Activated CD4-positive, alpha-beta T cell treated with anti-CD3 and anti-CD28 coated beads, Interleukin-2, amount 10 ng/mL, durations not matched to agents 24 days and 14 days (primary cell): ENCODE data around the gene FAM83C. TPM values are rescaled to one million over a fixed set of nuclear protein-coding genes. Genes with fewer than 3 reads are reported as not detected.
"Not testable (repeated sequence)": the region's sequence is repeated elsewhere in the genome, so short reads cannot be mapped to it uniquely, and the experiment has no call there.

ENCODE experiments used
- DNase-seq: peaks from one replicate; pipeline ENCODE4 v3.0.0; 2022
- H3K27ac Mint-ChIP-seq: one replicate; pipeline ENCODE4 v1.8.0; 2022; ENCODE audit warnings: mild to moderate bottlenecking, mixed read lengths
- H3K27me3 Mint-ChIP-seq: one replicate; pipeline ENCODE4 v1.8.0; 2022; ENCODE audit warnings: mixed read lengths
- H3K36me3 Mint-ChIP-seq: one replicate; pipeline ENCODE4 v1.8.0; 2022; ENCODE audit warnings: low read depth, mild to moderate bottlenecking, mixed read lengths
- H3K4me1 Mint-ChIP-seq: one replicate; pipeline ENCODE4 v1.8.0; 2021; ENCODE audit warnings: mixed read lengths
- H3K4me3 Mint-ChIP-seq: one replicate; pipeline ENCODE4 v1.8.0; 2022; ENCODE audit warnings: mild to moderate bottlenecking, moderate library complexity, mixed read lengths
- H3K9me3 Mint-ChIP-seq: one replicate; pipeline ENCODE4 v1.8.0; 2021; ENCODE audit warnings: mixed read lengths
- intact Hi-C: fragments of 100-400 bp; cut with micrococcal nuclease; formaldehyde crosslinking; loops from one replicate; pipeline ENCODE4 v1.15.1; 2023
- total RNA-seq: library from RNA; stranded (reverse); gene quantifications from 2 replicates; pipeline ENCODE4 v1.2.3, GENCODE V29; 2022

Gene FAM83C
- total RNA-seq, 1 donor from 2014 or later: not detected

DNA sequence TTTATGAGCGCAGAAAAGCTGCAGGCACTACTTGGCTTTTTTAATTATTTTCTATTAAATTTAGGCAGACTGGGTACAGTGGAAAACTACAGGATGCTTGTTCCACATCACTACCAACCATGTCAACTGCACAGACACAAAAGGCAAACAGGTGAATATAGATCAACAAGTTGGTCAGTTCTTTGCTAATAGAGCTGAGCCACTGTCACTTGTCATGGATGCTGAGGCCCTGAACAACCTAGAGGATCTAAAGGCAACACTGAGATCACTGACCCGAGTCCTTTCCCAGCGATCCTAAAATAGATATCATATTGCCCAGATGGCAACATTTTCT is 34.5 kb upstream of the FAM83C start:
- Mint-ChIP-seq H3K27ac (no peak overlapping the region), H3K27me3 (no peaks in the 10 kb centered on the region), H3K36me3 (peaks cover 9% of the 10 kb centered on the region), H3K4me1 (peaks cover 42% of the 10 kb centered on the region), H3K4me3 (no peak overlapping the region), H3K9me3 (no peaks in the 10 kb centered on the region)
- no peak for DNase-seq
- intact Hi-C loops: no loop called here

DNA sequence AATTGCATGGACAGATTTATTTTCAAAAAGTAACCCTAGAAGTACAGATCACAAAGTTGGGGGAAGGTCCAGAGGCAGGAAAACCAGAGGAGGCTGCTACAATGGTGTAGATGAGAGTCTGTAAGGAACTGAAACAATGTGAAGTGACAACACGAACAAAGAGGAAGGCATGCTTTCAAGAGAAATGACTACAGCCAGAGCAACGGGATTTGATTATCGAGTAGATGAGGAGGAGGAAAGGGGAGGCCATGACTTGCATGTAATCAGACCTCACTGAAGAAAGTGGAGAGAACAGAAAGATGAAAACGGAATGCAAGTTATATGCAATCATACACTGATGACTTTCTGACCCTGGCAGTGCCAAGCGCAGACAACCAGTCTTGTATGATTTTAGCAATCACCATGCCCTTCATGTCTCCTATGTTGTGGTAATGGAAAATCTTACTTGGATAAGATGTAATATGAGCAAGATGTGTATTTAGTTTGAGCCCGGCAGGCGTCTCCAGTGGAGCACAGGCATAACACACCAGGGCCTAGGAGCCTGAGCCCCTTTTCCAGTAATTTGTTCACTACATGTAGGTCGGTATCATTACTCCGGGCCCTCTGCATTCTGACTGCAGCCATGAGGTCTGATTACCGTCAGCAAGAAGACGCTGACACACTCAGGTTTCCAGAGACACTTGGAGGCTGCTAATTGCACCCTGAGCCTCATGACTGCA is 34.0 kb upstream of the FAM83C start:
- Mint-ChIP-seq H3K36me3 (peaks cover 9% of the 10 kb centered on the region), H3K4me1 (peaks cover 37% of the 10 kb centered on the region), H3K27me3 (no peaks in the 10 kb centered on the region), H3K9me3 (no peaks in the 10 kb centered on the region), H3K27ac (peak overlapping the region; percentile 62), H3K4me3 (no peak overlapping the region)
- intact Hi-C loops: no loop called here
- DNase-seq: no peak

DNA sequence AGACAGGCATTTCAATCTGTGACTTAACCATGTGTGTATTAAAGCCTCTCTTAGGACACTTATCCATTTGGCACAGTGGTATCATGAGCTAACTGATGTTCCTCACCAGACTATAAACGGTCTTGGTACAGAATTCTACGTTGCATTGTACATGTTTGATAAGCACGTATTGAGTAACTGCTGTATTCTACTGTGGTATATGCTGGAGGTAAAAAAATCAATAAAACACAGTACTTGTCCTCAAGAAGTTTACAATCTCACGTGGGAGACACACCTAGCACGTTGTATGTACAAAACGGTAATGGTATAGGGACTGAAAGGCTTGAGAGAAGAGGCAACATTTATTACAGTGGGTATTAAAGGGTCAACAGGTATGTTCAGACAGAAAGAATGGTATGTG is 33.2 kb upstream of the FAM83C start:
- DNase-seq: no peak
- Mint-ChIP-seq H3K4me1 (peaks cover 33% of the 10 kb centered on the region), H3K36me3 (peaks cover 11% of the 10 kb centered on the region), H3K27ac (peak overlapping the region; percentile 39), H3K27me3 (no peaks in the 10 kb centered on the region), H3K9me3 (no peaks in the 10 kb centered on the region), H3K4me3 (no peak overlapping the region)
- intact Hi-C loops: no loop called here

DNA sequence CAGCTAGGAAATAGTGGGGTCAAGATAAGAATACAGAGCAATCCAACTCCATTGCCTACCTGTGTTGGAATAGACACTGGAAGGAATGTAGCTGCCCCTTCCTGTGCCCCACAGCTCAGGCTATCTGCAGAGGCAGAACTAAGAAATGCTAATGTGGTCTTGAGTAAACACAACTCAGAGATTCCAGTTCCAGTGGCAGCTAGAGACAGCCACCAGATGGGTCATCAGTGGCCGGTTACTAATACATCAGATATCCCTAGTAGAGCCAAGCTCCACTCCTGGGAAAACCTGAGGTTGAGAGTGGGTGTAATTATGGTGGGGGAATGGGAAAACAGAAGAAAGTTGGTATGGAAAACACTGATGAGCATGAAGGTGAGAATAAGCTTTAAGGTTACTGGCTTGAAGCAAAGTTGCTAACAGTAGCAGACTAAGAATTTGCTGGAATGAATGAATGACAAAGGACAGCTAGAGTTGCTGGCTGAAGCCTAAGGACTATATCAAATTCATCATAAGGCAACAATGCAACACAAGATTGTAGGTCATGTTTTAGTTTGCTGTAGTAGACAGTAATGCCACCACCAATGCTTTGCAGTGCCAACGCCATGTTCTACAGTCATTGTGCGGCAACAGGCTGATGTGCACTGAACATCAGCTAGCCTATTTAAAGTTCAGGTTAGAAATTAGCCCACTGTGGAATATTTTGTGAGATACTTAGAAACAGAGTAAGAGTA is 28.3 kb upstream of the FAM83C start:
- Mint-ChIP-seq H3K4me3 (no peak overlapping the region), H3K27ac (no peak overlapping the region), H3K27me3 (no peaks in the 10 kb centered on the region), H3K4me1 (peaks cover 34% of the 10 kb centered on the region), H3K36me3 (peaks cover 8% of the 10 kb centered on the region), H3K9me3 (no peaks in the 10 kb centered on the region)
- intact Hi-C loops: no loop called here
- no peak for DNase-seq

GRCh38 chr20:35319871-35320197 is 27.6 kb upstream of the FAM83C start:
- H3K27me3 Mint-ChIP-seq: no peaks in the 10 kb centered on the region
- peaks cover 38% of the 10 kb centered on the region for H3K4me1 Mint-ChIP-seq
- DNase-seq: no peak
- H3K4me3 Mint-ChIP-seq: no peak overlapping the region
- H3K27ac Mint-ChIP-seq: peak overlapping the region; percentile 26
- peaks cover 10% of the 10 kb centered on the region for H3K36me3 Mint-ChIP-seq
- no peaks in the 10 kb centered on the region for H3K9me3 Mint-ChIP-seq
- intact Hi-C loops: no loop called here

DNA sequence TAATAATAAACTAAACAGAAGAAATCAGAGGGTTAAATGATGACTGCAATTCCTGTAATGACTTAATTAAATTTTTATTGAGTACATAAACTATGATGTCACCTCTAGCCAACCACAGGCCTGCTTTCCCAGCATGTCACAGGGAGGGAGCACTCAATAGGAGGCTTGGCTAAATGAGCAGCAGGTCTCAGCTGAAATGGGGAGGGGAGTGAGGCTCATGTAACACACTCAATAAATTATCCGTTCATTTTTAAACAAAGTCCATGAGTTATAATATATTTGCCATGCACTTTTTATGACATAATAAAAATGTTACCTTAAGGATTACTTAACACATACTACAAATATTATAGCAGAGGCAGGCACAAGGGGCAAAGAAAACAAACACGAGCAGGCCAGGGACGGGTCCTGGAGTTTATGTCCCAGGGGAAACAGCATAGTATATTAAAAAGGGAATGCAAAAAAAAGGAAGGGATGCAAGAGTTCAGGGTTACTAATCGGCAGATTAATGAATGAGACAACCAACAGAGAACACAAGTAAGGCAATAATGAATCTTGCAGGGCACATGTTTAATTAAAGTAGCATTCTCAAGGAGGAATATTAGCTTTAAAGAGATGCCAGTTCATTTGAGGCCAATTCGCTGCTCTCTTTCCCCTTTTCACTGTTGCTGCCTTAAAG is 27.1 kb upstream of the FAM83C start:
- H3K27me3 Mint-ChIP-seq: no peaks in the 10 kb centered on the region
- peaks cover 43% of the 10 kb centered on the region for H3K4me1 Mint-ChIP-seq
- DNase-seq: no peak
- H3K36me3 Mint-ChIP-seq: peaks cover 10% of the 10 kb centered on the region
- no peak overlapping the region for H3K4me3 Mint-ChIP-seq
- H3K27ac Mint-ChIP-seq: no peak overlapping the region
- intact Hi-C loops: no loop called here
- H3K9me3 Mint-ChIP-seq: no peaks in the 10 kb centered on the region

GRCh38 chr20:35318502-35319157 is 26.4 kb upstream of the FAM83C start:
- no peaks in the 10 kb centered on the region for H3K9me3 Mint-ChIP-seq
- H3K27ac Mint-ChIP-seq: peak overlapping the region; percentile 65
- H3K4me1 Mint-ChIP-seq: peaks cover 44% of the 10 kb centered on the region
- H3K36me3 Mint-ChIP-seq: peaks cover 7% of the 10 kb centered on the region
- DNase-seq: no peak
- no peaks in the 10 kb centered on the region for H3K27me3 Mint-ChIP-seq
- H3K4me3 Mint-ChIP-seq: no peak overlapping the region
- intact Hi-C loops: no loop called here

GRCh38 chr20:35317416-35318210 is 25.4 kb upstream of the FAM83C start:
- H3K36me3 Mint-ChIP-seq: peaks cover 7% of the 10 kb centered on the region
- intact Hi-C loops: no loop called here
- H3K4me1 Mint-ChIP-seq: peaks cover 40% of the 10 kb centered on the region
- peak overlapping the region; percentile 23 for H3K27ac Mint-ChIP-seq
- no peaks in the 10 kb centered on the region for H3K9me3 Mint-ChIP-seq
- no peaks in the 10 kb centered on the region for H3K27me3 Mint-ChIP-seq
- no peak overlapping the region for H3K4me3 Mint-ChIP-seq
- no peak for DNase-seq

GRCh38 chr20:35316086-35316485 is 23.9 kb upstream of the FAM83C start:
- intact Hi-C loops: no loop called here
- DNase-seq: no peak
- H3K27ac Mint-ChIP-seq: peak overlapping the region; percentile 31
- no peaks in the 10 kb centered on the region for H3K9me3 Mint-ChIP-seq
- no peaks in the 10 kb centered on the region for H3K27me3 Mint-ChIP-seq
- peaks cover 12% of the 10 kb centered on the region for H3K36me3 Mint-ChIP-seq
- peaks cover 53% of the 10 kb centered on the region for H3K4me1 Mint-ChIP-seq
- H3K4me3 Mint-ChIP-seq: no peak overlapping the region

DNA sequence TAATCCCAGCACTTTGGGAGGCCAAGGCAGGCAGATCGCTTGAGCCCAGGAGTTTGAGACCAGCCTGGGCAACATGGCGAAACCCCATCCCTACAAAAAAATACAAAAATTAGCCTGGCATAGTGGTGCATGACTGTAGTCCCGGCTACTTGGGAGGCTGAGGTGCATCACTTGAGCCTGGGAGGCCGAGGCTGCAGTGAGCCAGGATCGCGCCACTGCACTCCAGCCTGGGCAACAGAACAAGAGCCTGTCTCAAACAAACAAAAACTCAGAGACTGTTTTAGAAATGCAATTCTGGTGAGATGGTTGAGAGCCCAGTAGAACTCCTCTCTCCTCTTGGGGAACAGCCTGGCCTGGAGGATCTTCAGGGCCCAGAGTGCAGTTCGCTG is 23.4 kb upstream of the FAM83C start:
- intact Hi-C loops, H3K27me3 Mint-ChIP-seq, H3K9me3 Mint-ChIP-seq, DNase-seq, H3K4me3 Mint-ChIP-seq: not testable (repeated sequence)
- Mint-ChIP-seq H3K4me1 (peaks cover 55% of the 10 kb centered on the region), H3K27ac (peak overlapping the region; percentile 31), H3K36me3 (peaks cover 10% of the 10 kb centered on the region)

DNA sequence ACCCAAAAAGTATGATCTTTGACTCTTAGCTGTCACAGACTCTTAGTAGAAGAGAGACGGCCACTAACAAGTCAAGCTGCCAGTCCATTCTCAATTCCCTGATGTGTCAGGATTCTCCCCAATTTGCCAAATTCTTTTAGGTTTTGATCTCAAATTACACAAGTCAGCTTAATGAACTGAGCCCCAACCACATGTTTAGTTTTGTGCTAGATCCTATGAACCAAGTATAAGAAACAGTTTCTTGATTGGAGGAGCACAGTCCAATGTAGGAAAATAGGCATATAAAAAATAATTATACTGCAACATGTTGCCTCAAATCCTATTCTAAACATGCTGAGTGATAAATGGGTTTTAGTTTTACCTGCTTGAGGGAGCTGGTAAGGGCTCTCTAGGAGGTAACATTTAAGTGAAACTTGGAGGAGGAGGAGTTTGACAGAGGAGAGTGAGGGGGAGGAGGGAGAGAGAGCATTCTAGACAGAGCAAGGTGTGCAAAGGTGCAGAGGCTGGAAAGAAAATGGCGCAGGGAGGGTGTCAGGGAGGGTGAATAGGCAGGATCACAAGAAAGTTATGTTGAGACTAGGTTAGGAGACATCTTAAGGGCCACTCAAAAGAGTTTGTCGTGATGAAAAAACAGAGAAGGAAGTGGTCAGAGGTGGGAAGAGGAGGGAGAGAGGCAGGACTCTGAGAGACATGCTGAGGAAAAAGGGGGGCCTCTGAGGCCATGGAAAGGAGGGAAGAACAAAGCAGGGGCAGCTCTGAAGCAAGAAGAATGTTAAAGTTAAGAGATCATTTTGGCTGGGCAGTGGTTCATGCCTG is 22.8 kb upstream of the FAM83C start:
- Mint-ChIP-seq H3K4me3 (peak overlapping the region; percentile 5), H3K9me3 (no peaks in the 10 kb centered on the region), H3K27ac (peak overlapping the region; percentile 68), H3K36me3 (peaks cover 11% of the 10 kb centered on the region), H3K27me3 (no peaks in the 10 kb centered on the region), H3K4me1 (peaks cover 56% of the 10 kb centered on the region)
- DNase-seq: no peak
- intact Hi-C loops: no loop called here

DNA sequence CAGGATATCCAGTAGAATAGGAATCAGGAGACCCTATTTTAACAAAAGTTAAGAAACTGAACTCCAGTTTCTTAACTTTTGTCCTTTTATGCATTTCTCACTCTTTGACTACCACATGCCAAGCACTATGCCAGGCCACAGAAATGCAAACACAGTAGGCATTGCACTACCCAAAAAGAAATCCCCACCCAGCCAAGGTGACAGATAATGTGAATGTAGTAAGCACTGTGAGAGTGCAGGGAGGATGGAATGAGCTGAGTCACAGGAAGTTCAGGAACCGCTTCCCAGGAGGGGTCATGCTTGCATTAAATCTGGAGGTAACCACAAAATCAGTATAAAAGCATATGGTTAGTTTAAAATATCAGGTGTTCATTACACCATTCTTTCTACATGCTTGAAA is 20.1 kb upstream of the FAM83C start:
- Mint-ChIP-seq H3K27me3 (no peaks in the 10 kb centered on the region), H3K4me3 (peak overlapping the region; percentile 25), H3K36me3 (peaks cover 13% of the 10 kb centered on the region), H3K9me3 (no peaks in the 10 kb centered on the region), H3K4me1 (peaks cover 45% of the 10 kb centered on the region), H3K27ac (peak overlapping the region; percentile 73)
- intact Hi-C loops: loop anchor here (1.0 kb wide), 1 partner anchor 8 kb away; no protein-coding TSS in a partner anchor
- no peak for DNase-seq

DNA sequence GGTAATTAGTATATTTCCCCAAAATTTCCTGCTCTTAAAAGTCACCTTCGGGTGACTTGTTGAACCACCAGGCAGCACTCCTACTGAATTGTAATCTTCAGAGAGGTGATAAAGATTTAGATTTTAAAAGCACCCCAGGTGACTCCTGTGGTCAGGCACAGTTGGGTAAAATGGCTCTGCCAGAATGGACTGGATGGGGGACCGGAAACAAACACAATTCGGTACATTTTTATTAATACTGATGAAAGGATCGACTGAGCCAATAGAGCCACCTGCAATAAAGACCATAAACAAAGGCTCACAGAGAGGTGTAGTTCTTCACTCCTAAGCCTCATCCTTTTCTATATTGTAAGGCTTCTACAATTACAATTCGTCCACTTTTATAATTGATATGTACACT is 19.6 kb upstream of the FAM83C start:
- Mint-ChIP-seq H3K9me3 (no peaks in the 10 kb centered on the region), H3K27me3 (no peaks in the 10 kb centered on the region), H3K36me3 (peaks cover 13% of the 10 kb centered on the region), H3K4me3 (peak overlapping the region; percentile 25), H3K27ac (peak overlapping the region; percentile 73), H3K4me1 (peaks cover 49% of the 10 kb centered on the region)
- DNase-seq: no peak
- intact Hi-C loops: loop anchor here (1.0 kb wide), 1 partner anchor 8 kb away; no protein-coding TSS in a partner anchor
